SK-N-MC (cell line): ENCODE results near the gene MEA1.

ENCODE experiments used
- EZH2 ChIP-seq: fragments of 200-600 bp; sonication (generic); IDR thresholded peaks from one replicate; pipeline ENCODE4 v1.6.1; 2017; ENCODE audit warnings: antibody characterized with exemption
- FOXP2 ChIP-seq: optimal IDR thresholded peaks from 2 replicates; pipeline ENCODE3; 2011; ENCODE audit warnings: mild to moderate bottlenecking, moderate library complexity; ENCODE audit not compliant: insufficient read depth; ENCODE audit errors: extremely low read length, control extremely low read depth
- POLR2AphosphoS5 ChIP-seq: IDR thresholded peaks from 2 replicates; pipeline ENCODE4 v1.6.1; 2012; ENCODE audit warnings: mild to moderate bottlenecking, low read depth, low read length, borderline replicate concordance

DNA sequence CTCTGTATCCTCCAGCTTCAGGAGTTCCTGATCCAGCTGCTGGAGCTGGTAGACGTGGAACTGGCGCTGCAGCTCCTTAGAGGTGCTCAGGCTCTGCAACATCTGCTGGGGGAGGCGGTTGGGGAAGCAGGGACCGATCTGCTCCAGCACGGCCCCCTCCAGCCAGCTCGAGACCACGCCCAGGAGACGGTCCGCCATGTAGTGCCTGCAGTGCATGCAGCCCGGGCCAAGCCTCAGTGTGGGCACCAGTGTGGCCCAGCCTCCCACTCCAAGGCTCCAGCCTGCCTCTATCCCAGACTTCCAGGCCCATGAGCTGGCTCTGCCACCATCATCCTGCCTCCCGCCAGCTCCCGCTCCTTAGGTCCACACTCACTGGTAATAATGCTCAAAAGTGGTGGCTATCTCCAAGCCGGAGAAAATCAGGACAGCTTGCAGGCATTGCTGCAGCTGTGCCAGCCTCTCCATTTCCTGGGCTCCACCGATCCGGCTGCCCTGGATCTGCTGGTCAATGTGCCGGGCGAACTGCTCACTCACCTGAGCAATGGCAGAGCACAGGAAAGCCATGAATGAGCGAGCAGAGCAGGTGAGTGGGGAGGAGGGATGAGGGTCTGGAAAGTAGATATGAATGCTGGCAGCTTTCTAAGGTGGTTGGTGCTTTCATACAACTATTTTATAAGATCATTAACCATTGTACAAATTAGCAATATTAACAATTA, 27.0 kb upstream of the MEA1 start:
- TF ChIP-seq EZH2 (no peak), POLR2AphosphoS5 (no peak), FOXP2 (no peak)
